H1 (cell line): ENCODE data around the gene DCBLD1. TPM values are rescaled to one million over a fixed set of nuclear protein-coding genes. Genes with fewer than 3 reads are reported as not detected.

Source experiments
- NANOG ChIP-seq: IDR thresholded peaks from 2 replicates; pipeline ENCODE4 v1.6.1; 2011; ENCODE audit warnings: low read length, low read depth, mild to moderate bottlenecking, inconsistent platforms; ENCODE audit not compliant: insufficient read depth, poor library complexity, severe bottlenecking
- POLR2A ChIP-seq, 2 experiments: IDR thresholded peaks; 1 replicate in 1 of 2; 2 replicates in 1 of 2; pipeline ENCODE4 v1.6.1; 2011; ENCODE audit warnings: low read depth in 2 of 2, low read length in 2 of 2, mild to moderate bottlenecking in 2 of 2; ENCODE audit errors: control extremely low read depth in 1 of 2
- SP2 ChIP-seq: IDR thresholded peaks from 2 replicates; pipeline ENCODE4 v1.6.1; 2012; ENCODE audit warnings: mild to moderate bottlenecking, low read length, inconsistent platforms
- polyA plus RNA-seq, 7 experiments: library from polyadenylated mRNA; depleted of rRNA in 3 of 7; stranded (reverse) in 5 of 7; unstranded in 2 of 7; fragments of >200 nt in 5 of 7; fragments of 200-250 nt in 2 of 7; gene quantifications; 1 replicate in 5 of 7; 2 replicates in 1 of 7; 4 replicates in 1 of 7; pipeline versions ENCODE4 v1.2.1 to v1.2.3, GENCODE V29; 2011 to 2013; ENCODE audit warnings: missing spikeins in 2 of 7, mixed read lengths in 2 of 7
- total RNA-seq: library from RNA; stranded (reverse); fragmentation: NEBNext Ultra II Directional; extraction: Animal tissue kit (Norgen Biotek cat#: 25700); gene quantifications from 2 replicates; pipeline ENCODE4 v1.2.1, GENCODE V29; 2021

The DCBLD1 gene
- total and polyA plus RNA-seq, 2 of the 8 experiments (the other 6 are each of a cell fraction or from before 2014, with no cell fraction given) = 3.9 to 11.2 TPM

- TF ChIP-seq NANOG (no peak), POLR2A (IDR thresholded peaks at IDR 0.05; ENCODE audit: control extremely low read depth in 1 of 2, low read depth in 2 of 2, low read length in 2 of 2) (no peak), SP2 (no peak)
Observed at GRCh38 chr6:117530467-117531242, 48.2 kb downstream of the DCBLD1 start (continued).
